Activated naive CD4-positive, alpha-beta T cell treated with anti-CD3 and anti-CD28 coated beads, Interleukin-2, amount 50 U/mL, for 24 hours (primary cell): ENCODE results near the gene PPP1R9A.

Experiments used
- H3K27ac Mint-ChIP-seq: one replicate; pipeline ENCODE4 v1.8.0; 2021; ENCODE audit warnings: mild to moderate bottlenecking, mixed read lengths
- H3K27me3 Mint-ChIP-seq: one replicate; pipeline ENCODE4 v1.8.0; 2021; ENCODE audit warnings: mixed read lengths
- H3K36me3 Mint-ChIP-seq: one replicate; pipeline ENCODE4 v1.8.0; 2021; ENCODE audit warnings: mixed read lengths
- H3K4me1 Mint-ChIP-seq: one replicate; pipeline ENCODE4 v1.8.0; 2021; ENCODE audit warnings: mixed read lengths
- H3K4me3 Mint-ChIP-seq: one replicate; pipeline ENCODE4 v1.8.0; 2021; ENCODE audit warnings: mild to moderate bottlenecking, mixed read lengths
- H3K9me3 Mint-ChIP-seq: one replicate; pipeline ENCODE4 v1.8.0; 2021; ENCODE audit warnings: mixed read lengths

Gene PPP1R9A

DNA sequence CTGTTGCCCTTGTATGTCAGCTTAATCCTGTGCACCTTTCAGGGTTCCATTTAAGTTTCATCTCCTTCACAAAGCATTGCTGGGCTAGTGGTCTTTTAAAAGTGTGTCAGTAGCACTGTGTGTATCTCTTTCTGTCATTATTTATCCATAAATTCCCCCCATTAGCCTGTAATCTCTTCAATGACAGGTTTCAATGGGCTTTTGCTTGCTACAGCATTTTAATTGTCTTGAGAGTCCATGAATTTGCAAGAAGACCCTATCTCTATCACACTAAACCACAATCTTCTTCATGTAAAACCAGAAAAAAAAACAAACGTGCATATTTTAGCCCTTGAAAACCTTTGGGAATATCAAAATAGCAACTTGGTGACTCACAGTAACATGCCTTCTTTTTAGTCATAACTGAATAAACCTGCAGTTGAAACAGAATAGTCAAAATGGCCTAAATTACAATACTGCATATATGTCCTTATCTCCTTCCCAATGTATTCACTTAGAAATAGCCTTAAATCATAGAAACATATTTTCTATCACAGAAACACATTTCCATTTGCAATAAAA is 298.4 kb downstream of the PPP1R9A start:
- Mint-ChIP-seq H3K36me3 (no peaks in the 10 kb centered on the region), H3K9me3 (no peaks in the 10 kb centered on the region), H3K4me1 (no peaks in the 10 kb centered on the region), H3K4me3 (no peak overlapping the region), H3K27me3 (no peaks in the 10 kb centered on the region), H3K27ac (no peak overlapping the region)

DNA sequence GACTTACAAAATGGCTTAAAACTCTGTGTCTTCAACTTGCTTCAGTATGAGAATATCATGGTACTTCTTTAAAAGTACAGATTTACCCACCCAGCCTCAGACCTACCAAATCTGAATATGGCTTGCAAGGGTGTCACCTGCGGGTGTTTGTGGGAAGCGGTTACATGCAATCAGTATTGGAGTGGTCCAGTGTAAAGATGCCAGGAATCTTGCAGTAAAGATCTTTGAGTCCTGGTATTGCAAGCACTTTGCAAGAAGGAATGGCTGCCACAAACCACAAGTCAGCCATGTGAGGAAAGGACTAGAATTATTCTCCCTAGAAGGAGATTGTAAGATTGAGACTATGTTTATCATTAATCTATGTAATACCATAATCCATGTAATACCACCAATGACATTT is 301.9 kb downstream of the PPP1R9A start:
- no peak overlapping the region for H3K27ac Mint-ChIP-seq
- H3K27me3 Mint-ChIP-seq = no peaks in the 10 kb centered on the region
- no peak overlapping the region for H3K4me3 Mint-ChIP-seq
- H3K4me1 Mint-ChIP-seq = no peaks in the 10 kb centered on the region
- no peaks in the 10 kb centered on the region for H3K9me3 Mint-ChIP-seq
- H3K36me3 Mint-ChIP-seq = no peaks in the 10 kb centered on the region

DNA sequence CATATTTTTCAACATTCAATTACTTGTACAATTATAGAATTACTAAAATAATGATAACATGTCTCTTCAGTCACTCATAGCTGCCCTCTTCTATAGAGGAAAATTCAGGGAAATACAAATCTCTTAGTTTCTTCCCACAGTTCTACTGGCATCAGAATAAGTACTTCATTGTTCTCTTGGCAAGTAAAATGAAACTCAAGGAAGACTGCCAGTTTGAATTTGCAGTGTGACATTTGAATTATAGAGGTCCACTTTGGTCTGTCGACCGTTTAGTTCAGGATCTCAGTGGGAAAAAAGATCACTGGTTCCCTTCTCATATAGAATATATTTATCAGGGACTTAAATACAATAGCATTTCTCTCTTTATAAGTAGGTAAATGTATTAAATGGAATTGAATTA is 302.4 kb downstream of the PPP1R9A start:
- H3K4me1 Mint-ChIP-seq = no peaks in the 10 kb centered on the region
- no peak overlapping the region for H3K27ac Mint-ChIP-seq
- no peaks in the 10 kb centered on the region for H3K36me3 Mint-ChIP-seq
- H3K9me3 Mint-ChIP-seq = no peaks in the 10 kb centered on the region
- H3K4me3 Mint-ChIP-seq = no peak overlapping the region
- H3K27me3 Mint-ChIP-seq = no peaks in the 10 kb centered on the region

DNA sequence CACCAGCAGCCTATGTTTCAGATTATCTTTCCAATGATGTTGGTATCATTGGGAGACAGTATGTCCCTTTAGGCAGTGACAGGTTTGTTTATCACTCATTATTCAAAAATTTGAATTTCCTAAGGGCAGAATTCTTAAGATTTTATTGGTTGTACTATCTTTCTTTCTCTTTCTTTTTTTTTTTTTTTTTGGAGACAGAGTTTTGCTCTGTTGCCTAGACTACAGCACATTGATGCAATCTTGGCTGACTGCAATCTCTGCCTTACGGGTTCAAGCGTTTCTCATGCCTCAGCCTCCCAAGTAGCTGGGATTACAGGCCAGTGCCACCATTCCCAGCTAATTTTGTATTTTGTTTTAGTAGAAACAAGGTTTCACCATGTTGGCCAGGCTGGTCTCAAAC is 305.8 kb downstream of the PPP1R9A start:
- Mint-ChIP-seq H3K36me3 (no peaks in the 10 kb centered on the region), H3K4me3 (no peak overlapping the region), H3K9me3 (no peaks in the 10 kb centered on the region)

DNA sequence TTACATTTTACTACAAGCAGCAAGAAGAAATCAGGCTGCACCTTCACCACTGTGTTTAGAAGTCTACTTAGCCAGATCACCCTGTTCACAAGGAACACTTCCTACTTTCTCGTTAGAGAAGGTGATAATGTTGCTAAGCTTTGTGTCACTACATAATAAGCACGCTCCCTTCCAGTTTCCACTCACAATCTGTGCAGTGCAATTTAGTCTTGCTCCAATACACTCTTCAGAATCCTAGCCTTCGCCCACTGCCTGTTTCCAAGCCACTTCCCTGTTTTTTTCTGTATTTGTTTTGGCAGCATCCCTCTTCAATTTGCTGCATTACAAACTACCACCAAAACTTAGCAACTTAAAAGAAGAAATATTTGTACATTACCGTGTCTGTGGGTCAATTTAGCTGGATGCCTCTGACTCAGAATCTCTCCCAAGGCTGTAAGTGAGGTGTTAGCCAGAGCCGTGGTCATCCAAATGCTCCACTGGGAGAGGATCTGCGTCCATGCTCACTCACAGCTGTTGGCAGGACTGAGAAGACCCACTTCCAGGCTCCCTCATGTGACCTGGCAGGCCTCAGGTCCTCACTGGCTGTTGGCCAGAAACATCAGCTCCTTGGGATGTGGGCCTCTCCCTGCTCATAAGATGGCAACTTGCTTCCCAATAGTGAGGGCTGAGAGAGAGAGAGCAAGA is 306.6 kb downstream of the PPP1R9A start:
- Mint-ChIP-seq H3K4me3 (no peak overlapping the region), H3K27ac (no peak overlapping the region), H3K9me3 (no peaks in the 10 kb centered on the region), H3K27me3 (no peaks in the 10 kb centered on the region), H3K36me3 (no peaks in the 10 kb centered on the region), H3K4me1 (no peaks in the 10 kb centered on the region)

More for the DNA sequence above, 305.8 kb downstream of the PPP1R9A start:
- Mint-ChIP-seq H3K27ac (no peak overlapping the region), H3K4me1 (no peaks in the 10 kb centered on the region), H3K27me3 (no peaks in the 10 kb centered on the region)

DNA sequence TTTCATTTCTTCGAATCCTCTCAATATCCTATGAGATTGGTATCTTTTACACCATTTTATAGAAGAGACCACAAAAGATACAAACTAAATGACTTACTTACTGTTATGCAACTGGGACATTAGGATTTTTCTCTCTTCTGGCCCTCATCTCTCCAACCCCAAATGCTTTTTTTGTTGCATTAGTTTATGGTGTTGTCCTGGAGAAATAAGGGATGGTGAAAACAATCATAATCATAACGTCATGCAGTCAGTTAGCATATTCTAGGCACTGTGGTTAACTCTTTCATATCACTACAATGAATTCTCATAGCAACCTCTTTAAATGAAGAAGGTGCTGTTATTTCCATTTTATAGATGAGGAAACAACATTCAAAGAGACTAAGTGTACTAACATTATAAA is 312.3 kb downstream of the PPP1R9A start:
- H3K27me3 Mint-ChIP-seq = peaks cover 2% of the 10 kb centered on the region
- no peak overlapping the region for H3K4me3 Mint-ChIP-seq
- H3K27ac Mint-ChIP-seq = no peak overlapping the region
- H3K4me1 Mint-ChIP-seq = no peaks in the 10 kb centered on the region
- H3K36me3 Mint-ChIP-seq = no peaks in the 10 kb centered on the region
- no peaks in the 10 kb centered on the region for H3K9me3 Mint-ChIP-seq

DNA sequence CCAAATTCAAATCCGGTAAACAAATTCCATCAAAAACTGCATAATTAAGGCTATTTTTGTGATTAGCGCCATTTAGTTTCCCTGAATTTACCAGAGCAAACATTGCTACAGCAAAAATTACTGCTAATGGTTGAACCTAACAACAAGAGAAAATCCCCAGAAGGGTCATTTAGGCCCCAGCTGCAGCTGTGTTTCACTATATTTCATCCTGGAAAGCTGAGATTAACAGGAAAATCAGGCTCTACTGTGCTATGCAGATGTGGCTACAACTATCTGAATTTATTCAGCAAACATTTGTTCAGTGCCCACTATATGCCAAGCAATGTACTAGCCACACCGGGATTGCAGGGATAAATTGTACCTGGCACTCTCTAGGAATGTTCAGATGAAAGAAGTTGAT is 312.9 kb downstream of the PPP1R9A start:
- no peaks in the 10 kb centered on the region for H3K4me1 Mint-ChIP-seq

DNA sequence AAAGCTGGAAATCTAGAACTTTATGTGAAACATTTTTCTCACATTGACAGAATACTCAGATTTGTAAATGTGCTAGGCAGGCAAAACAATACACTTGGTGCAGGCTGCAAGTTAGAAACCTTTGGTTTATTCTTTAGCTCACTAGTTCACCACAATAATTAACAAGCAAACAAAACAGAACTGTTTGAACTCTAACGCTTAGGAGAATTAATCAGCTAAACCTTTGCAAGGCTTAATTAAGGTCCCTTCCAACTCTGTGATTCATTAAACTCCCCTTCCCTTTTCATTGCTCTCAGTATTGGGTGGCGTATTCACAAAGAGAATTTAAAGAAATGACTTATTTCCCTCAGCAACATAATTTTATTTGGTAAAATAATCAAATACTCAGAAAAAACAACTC is 317.9 kb downstream of the PPP1R9A start:
- Mint-ChIP-seq H3K27ac (no peak overlapping the region), H3K36me3 (no peaks in the 10 kb centered on the region), H3K27me3 (peaks cover 4% of the 10 kb centered on the region), H3K9me3 (peaks cover 6% of the 10 kb centered on the region), H3K4me3 (no peak overlapping the region), H3K4me1 (no peaks in the 10 kb centered on the region)

More for the DNA sequence above, 312.9 kb downstream of the PPP1R9A start:
- Mint-ChIP-seq H3K27ac (no peak overlapping the region), H3K4me3 (no peak overlapping the region), H3K9me3 (no peaks in the 10 kb centered on the region), H3K36me3 (no peaks in the 10 kb centered on the region), H3K27me3 (peaks cover 2% of the 10 kb centered on the region)

DNA sequence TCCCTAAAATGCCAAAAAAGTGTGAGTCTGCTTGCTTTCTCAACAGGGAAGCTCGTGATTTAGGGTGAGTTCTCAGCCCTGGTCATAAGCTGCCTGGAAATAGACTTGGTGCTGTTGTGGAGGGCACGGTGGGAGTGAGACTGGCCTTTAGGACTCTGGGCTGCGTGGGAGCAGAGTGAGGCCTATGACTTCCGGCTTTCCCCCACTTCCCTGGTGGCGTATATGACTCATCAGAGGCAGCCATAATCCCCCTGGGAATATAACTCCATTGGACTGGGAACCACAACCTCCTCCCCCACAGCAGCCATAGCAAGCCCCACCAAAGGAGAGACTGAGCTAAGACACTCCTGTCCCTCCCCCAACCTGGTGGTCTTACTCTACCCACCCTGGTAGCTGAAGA is 321.9 kb downstream of the PPP1R9A start:
- Mint-ChIP-seq H3K27me3 (peaks cover 2% of the 10 kb centered on the region), H3K9me3 (peaks cover 6% of the 10 kb centered on the region), H3K4me1 (no peaks in the 10 kb centered on the region), H3K4me3 (no peak overlapping the region), H3K27ac (no peak overlapping the region), H3K36me3 (no peaks in the 10 kb centered on the region)

DNA sequence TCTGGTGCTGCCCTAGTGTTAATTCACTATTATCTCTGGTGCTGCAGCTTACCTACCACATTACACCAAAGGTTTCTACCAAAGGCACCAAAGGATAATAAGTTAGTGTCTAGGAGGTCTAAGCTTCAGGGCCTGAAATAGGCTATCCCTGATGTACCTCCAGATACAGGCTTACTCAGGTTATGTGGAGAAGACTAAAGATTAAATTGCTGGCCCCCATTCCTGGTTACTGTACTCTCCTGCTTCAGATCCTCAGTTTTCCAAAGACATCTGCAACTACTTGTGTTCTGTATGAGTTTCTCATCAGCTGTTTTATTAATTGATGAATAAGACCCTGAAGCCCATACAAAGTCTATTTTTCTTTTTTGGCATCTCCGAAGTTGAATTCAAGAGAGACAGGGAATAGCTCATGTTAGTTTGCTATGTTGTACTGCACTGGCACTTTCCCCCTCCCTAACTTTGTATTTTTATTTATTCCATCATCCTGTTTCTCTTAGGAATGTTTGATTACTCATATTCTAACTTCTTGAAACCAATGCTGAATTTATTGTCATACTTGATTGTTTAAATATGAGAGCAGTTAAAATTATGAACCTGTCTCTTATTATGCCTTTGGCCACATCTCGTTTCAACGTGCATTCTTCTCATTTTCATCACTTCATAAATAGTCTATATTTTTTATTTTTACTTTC is 331.0 kb downstream of the PPP1R9A start:
- H3K4me1 Mint-ChIP-seq = no peaks in the 10 kb centered on the region
- H3K36me3 Mint-ChIP-seq = no peaks in the 10 kb centered on the region
- no peak overlapping the region for H3K27ac Mint-ChIP-seq
- peaks cover 1% of the 10 kb centered on the region for H3K27me3 Mint-ChIP-seq
- no peaks in the 10 kb centered on the region for H3K9me3 Mint-ChIP-seq
- no peak overlapping the region for H3K4me3 Mint-ChIP-seq

DNA sequence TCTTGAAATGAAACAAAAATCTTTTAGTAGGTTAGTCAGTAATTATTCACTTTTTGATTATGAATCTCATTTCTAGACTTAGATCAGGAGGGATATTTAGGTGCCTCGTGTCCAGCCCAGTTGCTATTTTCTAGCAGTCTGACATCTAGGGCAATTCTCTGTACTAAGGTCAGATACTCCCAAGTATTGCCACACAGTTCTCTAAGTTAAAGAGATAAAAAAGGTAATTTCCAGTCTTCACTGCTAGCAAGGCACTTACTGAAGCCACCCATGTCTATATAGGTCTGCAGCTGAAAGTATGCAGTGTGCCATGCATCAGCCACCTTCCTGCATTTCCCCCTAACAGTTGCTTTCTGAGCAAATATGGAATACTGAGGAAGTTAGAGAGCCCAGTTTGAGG is 333.5 kb downstream of the PPP1R9A start:
- no peaks in the 10 kb centered on the region for H3K9me3 Mint-ChIP-seq
- no peak overlapping the region for H3K27ac Mint-ChIP-seq
- H3K4me3 Mint-ChIP-seq = no peak overlapping the region
- no peaks in the 10 kb centered on the region for H3K36me3 Mint-ChIP-seq
- peaks cover 1% of the 10 kb centered on the region for H3K27me3 Mint-ChIP-seq
- H3K4me1 Mint-ChIP-seq = no peaks in the 10 kb centered on the region

DNA sequence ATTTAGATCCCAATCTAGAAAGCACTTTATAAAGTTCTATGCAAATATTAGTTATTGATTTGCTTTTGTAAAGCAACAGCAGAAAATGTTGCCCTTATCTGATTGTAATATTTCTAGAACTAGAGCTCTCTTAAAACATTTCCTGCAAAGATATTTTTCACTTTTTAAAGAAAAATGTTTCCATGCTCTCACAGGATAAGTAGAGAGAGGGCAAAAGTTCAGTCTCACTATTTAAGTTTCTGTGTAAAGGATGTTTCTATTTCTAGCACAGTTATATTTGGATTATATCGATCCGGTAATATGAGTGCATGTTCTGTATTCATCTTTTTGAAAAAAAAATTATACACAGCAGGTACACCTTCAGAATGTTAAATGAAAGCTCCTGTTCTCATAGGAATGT is 334.9 kb downstream of the PPP1R9A start:
- Mint-ChIP-seq H3K9me3 (no peaks in the 10 kb centered on the region), H3K4me1 (no peaks in the 10 kb centered on the region)

DNA sequence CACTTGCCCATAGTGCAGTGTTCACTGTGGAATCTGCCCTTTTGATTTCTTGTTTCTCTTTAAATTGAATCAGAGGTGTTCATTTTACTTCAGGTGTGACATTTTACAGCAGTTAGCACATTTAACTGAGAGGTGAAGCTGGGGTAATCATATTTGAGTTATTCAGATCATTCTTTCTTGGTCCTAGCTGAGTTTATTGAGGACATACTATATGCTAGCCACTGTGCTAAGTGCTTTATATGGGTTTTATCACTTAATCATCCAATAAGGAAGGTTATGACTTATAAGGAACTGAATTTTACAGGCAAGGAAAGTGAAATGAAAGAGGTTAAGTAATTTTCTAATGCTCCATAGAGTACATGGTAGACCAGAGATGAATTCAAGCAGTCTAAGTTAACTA is 337.2 kb downstream of the PPP1R9A start:
- Mint-ChIP-seq H3K4me3 (no peak overlapping the region), H3K4me1 (no peaks in the 10 kb centered on the region), H3K9me3 (no peaks in the 10 kb centered on the region), H3K36me3 (no peaks in the 10 kb centered on the region), H3K27ac (no peak overlapping the region), H3K27me3 (peaks cover 1% of the 10 kb centered on the region)

More for the DNA sequence above, 334.9 kb downstream of the PPP1R9A start:
- Mint-ChIP-seq H3K4me3 (no peak overlapping the region), H3K27ac (no peak overlapping the region), H3K27me3 (peaks cover 1% of the 10 kb centered on the region), H3K36me3 (no peaks in the 10 kb centered on the region)

DNA sequence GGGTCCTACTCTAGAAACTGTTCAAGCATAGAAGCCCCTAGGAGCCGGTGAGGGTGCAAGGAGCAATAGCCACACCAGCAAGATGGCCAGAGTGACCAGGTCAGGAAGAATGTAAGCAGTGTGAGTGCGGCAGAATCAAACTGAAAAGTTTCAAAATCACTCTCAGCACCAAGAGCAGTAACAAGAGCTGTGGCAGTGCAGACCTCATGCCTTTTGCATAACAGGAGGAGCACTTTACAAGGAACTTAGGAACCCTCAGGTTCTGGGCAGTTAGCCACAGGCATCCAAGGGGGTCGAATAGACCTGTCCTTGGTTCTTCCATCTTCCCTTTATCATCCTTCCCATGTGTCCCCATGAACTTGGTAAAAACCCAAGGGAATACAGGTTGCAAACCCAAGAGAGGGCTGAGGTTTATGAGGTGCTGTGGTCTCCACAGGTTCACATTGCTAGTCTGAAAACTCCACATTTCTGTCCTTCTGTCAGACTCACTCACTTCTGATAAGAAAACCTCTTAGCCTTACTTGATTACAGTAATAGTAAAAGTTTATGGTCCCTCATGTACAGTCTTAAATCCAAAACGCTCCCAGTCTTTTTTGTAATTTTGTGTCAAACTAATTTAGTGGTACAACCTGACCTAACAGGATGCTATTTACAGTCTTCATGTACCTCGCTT is 338.6 kb downstream of the PPP1R9A start:
- no peak overlapping the region for H3K4me3 Mint-ChIP-seq
- H3K36me3 Mint-ChIP-seq = no peaks in the 10 kb centered on the region
- no peak overlapping the region for H3K27ac Mint-ChIP-seq
- no peaks in the 10 kb centered on the region for H3K9me3 Mint-ChIP-seq
- H3K27me3 Mint-ChIP-seq = no peaks in the 10 kb centered on the region
- H3K4me1 Mint-ChIP-seq = no peaks in the 10 kb centered on the region

DNA sequence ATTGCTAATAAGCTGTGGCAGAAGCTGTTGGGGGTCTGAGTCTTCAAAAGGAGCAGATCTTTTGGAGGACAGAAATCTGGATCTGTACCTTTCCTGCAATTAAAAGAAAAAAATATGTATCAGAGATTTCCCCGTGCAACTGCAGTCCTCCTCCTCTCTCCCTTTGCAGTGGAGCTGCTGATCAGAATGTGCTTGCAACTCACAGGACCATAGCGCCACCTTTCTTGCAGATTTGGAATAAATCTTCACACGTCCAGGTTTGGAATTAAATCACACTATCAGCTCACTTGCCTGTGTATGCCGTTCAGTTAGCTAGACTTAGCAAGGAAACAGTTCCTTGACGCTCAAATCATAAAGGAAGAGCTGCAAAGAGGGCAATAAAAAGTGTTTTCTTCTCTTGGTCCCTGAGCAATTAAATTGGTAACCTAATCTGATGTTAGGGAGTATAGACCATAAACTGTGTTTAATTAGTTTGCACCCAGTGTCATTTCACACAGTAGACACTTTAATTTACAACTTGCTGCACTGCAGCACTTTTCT is 339.5 kb downstream of the PPP1R9A start:
- peaks cover 3% of the 10 kb centered on the region for H3K27me3 Mint-ChIP-seq
- H3K4me1 Mint-ChIP-seq = no peaks in the 10 kb centered on the region
- no peak overlapping the region for H3K27ac Mint-ChIP-seq
- no peaks in the 10 kb centered on the region for H3K36me3 Mint-ChIP-seq
- H3K4me3 Mint-ChIP-seq = no peak overlapping the region
- H3K9me3 Mint-ChIP-seq = no peaks in the 10 kb centered on the region

DNA sequence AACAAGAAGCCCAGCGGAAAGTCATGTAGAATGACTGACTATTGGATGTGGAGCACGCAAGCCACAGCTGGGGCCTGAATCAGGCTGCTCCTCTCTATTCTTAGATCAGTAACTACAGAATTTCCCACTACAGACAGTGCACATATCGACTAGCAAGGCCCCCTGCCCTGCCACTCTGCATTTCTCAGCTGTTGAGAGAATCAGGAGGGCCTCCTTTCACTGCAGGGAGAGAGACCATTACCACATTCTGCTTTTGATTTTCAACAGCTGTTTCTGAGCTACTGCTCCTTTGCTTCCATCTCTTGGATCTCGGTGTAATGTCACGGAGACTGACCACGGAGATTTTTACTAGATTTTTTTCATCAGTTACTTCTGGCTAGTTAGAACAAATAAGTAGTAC is 343.2 kb downstream of the PPP1R9A start:
- H3K4me1 Mint-ChIP-seq = no peaks in the 10 kb centered on the region

More for the DNA sequence above, 343.2 kb downstream of the PPP1R9A start:
- Mint-ChIP-seq H3K27me3 (peaks cover 6% of the 10 kb centered on the region), H3K36me3 (no peaks in the 10 kb centered on the region), H3K27ac (no peak overlapping the region), H3K4me3 (no peak overlapping the region), H3K9me3 (no peaks in the 10 kb centered on the region)
